ENCODE measurements around the gene OMA1.

DNA sequence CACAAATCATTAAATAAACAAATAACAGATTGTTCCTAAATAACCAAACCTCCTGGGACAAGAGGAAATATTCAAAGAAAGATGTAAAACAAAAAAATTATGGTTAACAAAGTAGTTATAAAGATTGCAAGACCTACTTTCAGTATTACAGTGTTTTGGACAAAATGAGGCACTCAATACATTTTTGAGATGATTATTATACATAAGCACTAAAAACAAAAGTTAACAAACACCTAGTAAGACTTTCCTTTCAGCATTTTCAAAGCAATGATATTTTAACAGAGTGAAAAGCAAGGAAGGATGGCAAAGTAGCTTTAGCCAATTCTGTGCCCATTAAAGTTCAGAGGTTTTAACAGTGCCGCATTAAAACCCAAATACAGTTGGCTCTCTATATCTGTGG lies 17.2 kb downstream of the OMA1 start:
- TF ChIP-seq POLR2A (IDR thresholded peaks at IDR 0.05) (no peak), CTCF (IDR thresholded peaks at IDR 0.05) (no peak)

Data from adrenal gland (tissue), 5 donors.